GM18951 (cell line): Measurements from ENCODE around the gene PDGFB.

Experiments
- POLR2A ChIP-seq: IDR thresholded peaks from 4 replicates; pipeline ENCODE4 v1.6.1; 2011; ENCODE audit warnings: mild to moderate bottlenecking; ENCODE audit not compliant: insufficient read length, insufficient read depth; ENCODE audit errors: extremely low read depth
- in situ Hi-C: fragments of 300-500 bp; cut with MboI; formaldehyde crosslinking; loops from one replicate; pipeline ENCODE4 v1.12.0; 2022; ENCODE audit warnings: low sequenced_read_pairs, mixed read lengths, inconsistent platforms; ENCODE audit not compliant: unreplicated experiment

The PDGFB gene

DNA sequence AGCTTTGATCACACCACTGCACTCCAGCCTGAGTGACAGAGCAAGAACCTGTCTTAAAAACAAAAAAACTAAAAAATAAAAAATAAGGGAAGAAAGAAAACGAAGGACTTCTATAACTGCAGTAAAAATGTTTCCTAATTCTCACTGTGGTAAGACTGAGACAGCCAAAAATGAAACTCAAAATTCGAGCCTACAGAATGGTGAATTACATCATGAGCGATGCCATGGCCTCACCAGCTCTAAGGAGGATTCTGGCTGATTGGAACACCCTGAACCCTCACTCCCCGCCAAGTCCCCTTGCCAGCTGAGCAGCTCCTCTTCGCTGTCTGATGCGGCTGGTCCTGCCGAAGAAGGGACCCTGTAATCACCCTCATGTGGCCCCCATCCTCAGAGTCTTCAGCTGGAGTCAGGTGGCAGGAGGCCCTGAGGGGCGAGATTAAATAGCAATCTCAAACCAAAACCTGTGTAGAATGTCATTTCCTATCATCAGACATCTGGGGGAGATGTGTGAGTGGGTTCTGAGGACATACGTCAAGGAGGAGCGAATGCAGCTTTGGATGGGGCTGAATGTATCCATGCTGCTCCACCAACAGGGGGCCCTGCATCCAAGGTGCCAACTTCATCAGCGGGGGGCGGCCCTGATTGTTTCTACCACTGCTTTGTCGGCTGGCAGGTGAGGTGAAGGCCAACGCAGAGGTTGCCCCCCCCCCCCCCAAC is 29.2 kb downstream of the PDGFB start:
- TF ChIP-seq POLR2A: no peak
- in situ Hi-C loops: no loop called here

GRCh38 chr22:39215070-39215396 is 29.7 kb downstream of the PDGFB start:
- TF ChIP-seq POLR2A: no peak
- in situ Hi-C loops: no loop called here

DNA sequence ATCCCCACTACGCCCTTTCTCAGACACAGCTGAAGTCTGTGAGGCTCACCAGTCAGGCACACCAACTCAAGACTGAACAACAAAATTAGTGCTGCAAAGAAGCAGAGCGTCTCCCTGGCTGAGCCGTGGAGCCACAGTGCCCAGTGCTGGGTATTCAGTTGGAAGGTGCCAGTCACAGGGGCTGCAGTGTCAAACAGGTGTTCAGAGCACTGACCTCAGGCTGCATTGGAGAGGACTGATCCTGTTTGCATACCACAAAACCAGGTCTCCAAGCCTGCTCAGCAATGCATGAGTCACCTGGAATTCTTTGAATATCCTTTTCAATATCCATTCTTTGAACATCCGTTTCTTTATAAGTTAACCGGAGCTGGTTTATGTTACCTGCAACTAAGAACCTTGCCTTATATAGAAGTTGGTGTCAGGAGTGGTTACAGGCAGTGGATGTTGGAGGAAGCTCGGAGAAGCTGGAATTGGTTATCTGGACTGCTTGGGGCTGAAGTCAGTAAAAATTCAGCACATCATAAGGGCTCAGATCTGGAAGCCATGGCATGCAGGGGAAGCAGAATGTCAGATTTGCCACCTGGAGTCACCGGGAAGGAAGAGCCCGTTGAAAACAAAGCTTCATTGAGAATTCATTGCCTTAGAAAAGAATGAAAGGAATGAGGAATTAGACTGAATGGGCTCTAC is 30.3 kb downstream of the PDGFB start:
- in situ Hi-C loops: no loop called here
- TF ChIP-seq POLR2A: no peak

GRCh38 chr22:39214006-39214382 is 30.8 kb downstream of the PDGFB start:
- no peak for TF ChIP-seq POLR2A
- in situ Hi-C loops: no loop called here

- in situ Hi-C loops: no loop called here
- no peak for TF ChIP-seq POLR2A
These were observed 31.9 kb downstream of the PDGFB start for GRCh38 chr22:39212721-39213376.

GRCh38 chr22:39209756-39210155 is 35.0 kb downstream of the PDGFB start:
- in situ Hi-C loops: no loop called here
- no peak for TF ChIP-seq POLR2A

- in situ Hi-C loops: no loop called here
- no peak for TF ChIP-seq POLR2A
These were observed 36.6 kb downstream of the PDGFB start for GRCh38 chr22:39208013-39208680.

DNA sequence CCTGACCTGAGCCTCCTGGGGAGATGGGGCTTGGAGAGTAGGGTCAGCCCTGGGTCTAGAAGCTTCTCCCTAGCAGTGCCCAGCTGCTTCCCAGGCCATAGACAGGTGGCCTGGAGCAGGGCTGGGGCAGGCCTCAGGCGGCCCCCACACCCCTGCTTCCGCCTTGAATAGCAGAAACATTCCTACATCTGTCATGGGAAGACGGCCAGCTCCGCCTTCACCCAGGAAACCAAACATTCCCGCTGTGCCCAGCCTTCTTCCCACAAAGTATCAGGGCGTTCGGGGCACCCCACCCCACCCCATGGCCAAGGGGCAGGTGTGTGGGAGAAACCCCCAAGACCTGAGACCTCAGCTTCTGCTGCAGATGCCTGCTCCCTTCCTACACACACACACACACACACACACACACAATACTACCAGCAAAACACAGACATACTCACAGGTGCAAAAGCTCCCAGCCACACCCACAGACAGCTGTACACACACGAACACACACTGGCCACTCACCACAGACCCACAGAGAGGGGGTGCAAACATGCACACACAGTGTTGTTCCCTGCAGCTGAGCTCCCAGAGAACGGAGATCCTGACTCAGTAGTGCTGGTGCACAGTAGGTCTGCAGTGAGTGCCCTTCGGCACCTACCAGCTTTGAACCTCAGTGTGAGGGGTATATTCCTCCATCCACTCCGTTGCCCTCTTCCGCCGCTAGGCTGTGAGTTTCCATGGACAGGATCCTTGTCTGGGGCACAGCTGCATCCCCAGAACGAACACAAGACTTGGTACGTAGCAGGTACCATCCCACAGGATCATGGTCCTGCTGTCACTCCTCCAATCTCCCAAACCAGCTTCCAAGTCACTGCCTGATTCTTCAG is 37.4 kb downstream of the PDGFB start:
- TF ChIP-seq POLR2A: no peak

GRCh38 chr22:39206491-39206890 is 38.3 kb downstream of the PDGFB start:
- in situ Hi-C loops: no loop called here
- TF ChIP-seq POLR2A: no peak

More for the DNA sequence above, 37.4 kb downstream of the PDGFB start:
- in situ Hi-C loops: no loop called here

DNA sequence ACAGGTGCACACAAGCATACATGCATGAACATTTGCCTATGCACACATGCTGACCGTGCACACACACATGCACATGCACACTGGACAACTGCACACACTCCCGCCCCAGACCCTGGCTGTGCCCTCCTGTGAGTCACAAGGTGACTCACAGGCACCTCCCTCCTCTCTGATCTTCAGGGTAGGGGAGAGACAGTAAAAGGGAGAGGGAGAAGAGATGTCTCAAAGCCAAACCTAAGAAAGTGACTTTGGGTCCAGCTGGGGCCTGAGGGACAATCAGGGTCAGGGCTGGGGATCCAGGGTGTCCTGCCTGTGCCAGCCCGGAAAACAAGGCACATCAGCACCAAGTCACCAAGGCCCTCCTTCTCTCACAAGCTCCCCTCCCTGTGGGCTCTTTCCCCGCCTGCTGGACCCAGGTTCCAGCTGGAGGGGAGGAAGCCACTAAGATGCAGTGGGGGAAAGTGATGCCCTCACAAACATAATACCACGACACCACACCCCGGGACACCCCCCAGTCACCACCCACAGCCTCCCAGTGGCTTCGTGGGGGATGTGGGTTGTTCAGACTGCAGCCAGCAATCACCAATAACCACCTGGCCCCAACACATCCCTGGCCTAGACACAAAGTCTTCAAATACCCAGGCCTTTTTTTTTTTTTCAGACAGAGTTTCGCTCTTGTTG is 39.3 kb downstream of the PDGFB start:
- TF ChIP-seq POLR2A: no peak
- in situ Hi-C loops: no loop called here

DNA sequence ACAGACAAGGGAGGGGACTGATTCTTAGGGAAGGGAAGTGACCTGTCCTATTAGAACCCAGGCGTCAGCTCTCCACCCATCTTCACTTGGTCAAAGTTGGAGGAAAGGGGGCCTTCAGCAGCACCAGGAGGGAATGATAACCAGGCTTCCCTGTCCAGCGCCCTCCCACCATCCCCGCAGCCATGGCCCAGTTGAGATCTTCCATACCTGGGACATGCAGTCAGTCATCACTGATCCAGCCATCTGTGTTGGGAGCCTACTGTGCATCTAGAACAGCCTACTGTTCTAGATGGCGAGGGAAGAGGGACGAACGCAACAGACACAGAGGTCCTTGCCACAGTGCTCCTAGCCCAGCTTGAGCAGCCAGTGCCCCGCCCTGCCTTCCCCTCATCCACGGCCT is 40.6 kb downstream of the PDGFB start:
- TF ChIP-seq POLR2A: no peak
- in situ Hi-C loops: no loop called here

- no peak for TF ChIP-seq POLR2A
- in situ Hi-C loops: no loop called here
These were observed 47.2 kb downstream of the PDGFB start for GRCh38 chr22:39197578-39197977.
